Vagina (tissue), 2 donors: ENCODE measurements around the gene SCMH1.
A peak's percentile ranks its signal among the peaks of the same experiment; 100 is the strongest.

Experiments used
- POLR2A ChIP-seq, 2 donors: fragments of 450-650 bp; IDR thresholded peaks; one replicate each; pipeline ENCODE4 v1.6.1; 2017; ENCODE audit warnings: antibody characterized with exemption in 2 of 2, mild to moderate bottlenecking in 2 of 2, moderate library complexity in 2 of 2
- POLR2AphosphoS5 ChIP-seq, 2 donors: sonication (generic); formaldehyde crosslinking; IDR thresholded peaks; one replicate each; pipeline ENCODE4 v1.9.0; 2017; ENCODE audit warnings: antibody characterized with exemption in 2 of 2, mild to moderate bottlenecking in 2 of 2, low read depth in 1 of 2; ENCODE audit not compliant: insufficient read depth in 1 of 2
- TF ChIP-seq, protein P1 (sequence below), 3 experiments: fragments of 450-650 bp in 2 of 3; fragments of 200-600 bp in 1 of 3; sonication (generic) in 1 of 3; IDR thresholded peaks; one replicate each; pipeline ENCODE4 v1.5.1; 2017 to 2019; ENCODE audit warnings: antibody characterized with exemption in 3 of 3, mild to moderate bottlenecking in 2 of 3, moderate library complexity in 2 of 3

GRCh38 chr1:41101950-41102607, 140.0 kb downstream of the SCMH1 start:
- TF ChIP-seq, protein P1, sequence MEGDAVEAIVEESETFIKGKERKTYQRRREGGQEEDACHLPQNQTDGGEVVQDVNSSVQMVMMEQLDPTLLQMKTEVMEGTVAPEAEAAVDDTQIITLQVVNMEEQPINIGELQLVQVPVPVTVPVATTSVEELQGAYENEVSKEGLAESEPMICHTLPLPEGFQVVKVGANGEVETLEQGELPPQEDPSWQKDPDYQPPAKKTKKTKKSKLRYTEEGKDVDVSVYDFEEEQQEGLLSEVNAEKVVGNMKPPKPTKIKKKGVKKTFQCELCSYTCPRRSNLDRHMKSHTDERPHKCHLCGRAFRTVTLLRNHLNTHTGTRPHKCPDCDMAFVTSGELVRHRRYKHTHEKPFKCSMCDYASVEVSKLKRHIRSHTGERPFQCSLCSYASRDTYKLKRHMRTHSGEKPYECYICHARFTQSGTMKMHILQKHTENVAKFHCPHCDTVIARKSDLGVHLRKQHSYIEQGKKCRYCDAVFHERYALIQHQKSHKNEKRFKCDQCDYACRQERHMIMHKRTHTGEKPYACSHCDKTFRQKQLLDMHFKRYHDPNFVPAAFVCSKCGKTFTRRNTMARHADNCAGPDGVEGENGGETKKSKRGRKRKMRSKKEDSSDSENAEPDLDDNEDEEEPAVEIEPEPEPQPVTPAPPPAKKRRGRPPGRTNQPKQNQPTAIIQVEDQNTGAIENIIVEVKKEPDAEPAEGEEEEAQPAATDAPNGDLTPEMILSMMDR (IDR thresholded peaks at IDR 0.05) = no peak
- no peak for TF ChIP-seq POLR2A (IDR thresholded peaks at IDR 0.05)
- peak; percentile 30 to 92 for TF ChIP-seq POLR2AphosphoS5 (IDR thresholded peaks at IDR 0.05; ENCODE audit: insufficient read depth in 1 of 2, low read depth in 1 of 2)
